ENCODE results near the gene WDR88.

WDR88 gene

DNA sequence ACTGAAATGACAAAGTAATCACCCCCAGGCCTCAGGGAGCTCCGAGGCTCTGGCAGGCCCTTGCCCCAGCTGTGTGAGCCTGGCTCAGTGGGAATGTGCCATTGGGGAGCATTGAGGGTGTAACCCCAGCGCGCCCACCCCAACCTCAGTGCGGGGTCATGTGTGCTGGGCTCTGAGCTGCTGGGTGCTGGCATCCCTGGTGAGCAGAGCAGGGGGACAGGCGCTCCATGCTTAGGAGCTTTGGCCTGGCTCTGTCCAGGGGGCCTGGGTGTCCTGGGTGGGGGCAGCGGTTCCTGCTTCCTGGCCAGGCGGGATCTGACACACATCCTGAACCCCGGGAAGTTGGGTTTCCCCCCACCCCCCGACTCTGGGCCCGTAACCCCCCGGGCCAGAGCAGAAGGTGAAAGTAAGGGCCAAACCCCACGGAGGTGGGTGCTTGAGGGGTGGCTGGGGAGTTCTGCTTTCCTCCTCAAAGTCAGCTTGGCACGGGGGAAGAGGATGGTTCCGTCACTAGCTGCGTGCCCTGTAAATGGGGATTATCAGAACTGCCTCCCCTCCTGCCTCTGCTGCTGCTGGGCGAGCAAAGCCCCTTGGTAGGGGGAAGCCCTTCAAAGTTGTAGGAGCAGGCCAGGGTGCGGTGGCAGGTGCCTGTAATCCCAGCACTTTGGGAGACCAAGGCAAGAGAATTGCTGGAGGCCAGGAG is 63.9 kb downstream of the WDR88 start:
- Histone ChIP-seq H3K4me3 (ENCODE audit: low read depth, low read length) (peak overlapping the region; percentile 71), H3K36me3 (peaks cover 17% of the 10 kb centered on the region), H3K27me3 (no peaks in the 10 kb centered on the region), H3K4me1 (no peaks in the 10 kb centered on the region), H3K9me3 (no peaks in the 10 kb centered on the region)
- no peak for DNase-seq
- TF ChIP-seq, protein P1, sequence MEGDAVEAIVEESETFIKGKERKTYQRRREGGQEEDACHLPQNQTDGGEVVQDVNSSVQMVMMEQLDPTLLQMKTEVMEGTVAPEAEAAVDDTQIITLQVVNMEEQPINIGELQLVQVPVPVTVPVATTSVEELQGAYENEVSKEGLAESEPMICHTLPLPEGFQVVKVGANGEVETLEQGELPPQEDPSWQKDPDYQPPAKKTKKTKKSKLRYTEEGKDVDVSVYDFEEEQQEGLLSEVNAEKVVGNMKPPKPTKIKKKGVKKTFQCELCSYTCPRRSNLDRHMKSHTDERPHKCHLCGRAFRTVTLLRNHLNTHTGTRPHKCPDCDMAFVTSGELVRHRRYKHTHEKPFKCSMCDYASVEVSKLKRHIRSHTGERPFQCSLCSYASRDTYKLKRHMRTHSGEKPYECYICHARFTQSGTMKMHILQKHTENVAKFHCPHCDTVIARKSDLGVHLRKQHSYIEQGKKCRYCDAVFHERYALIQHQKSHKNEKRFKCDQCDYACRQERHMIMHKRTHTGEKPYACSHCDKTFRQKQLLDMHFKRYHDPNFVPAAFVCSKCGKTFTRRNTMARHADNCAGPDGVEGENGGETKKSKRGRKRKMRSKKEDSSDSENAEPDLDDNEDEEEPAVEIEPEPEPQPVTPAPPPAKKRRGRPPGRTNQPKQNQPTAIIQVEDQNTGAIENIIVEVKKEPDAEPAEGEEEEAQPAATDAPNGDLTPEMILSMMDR (IDR thresholded peaks at IDR 0.05; ENCODE audit: low read depth, low read length) = no peak

GRCh38 chr19:33196446-33197193 is 64.7 kb downstream of the WDR88 start:
- no peaks in the 10 kb centered on the region for H3K4me1 ChIP-seq
- H3K36me3 ChIP-seq = peaks cover 17% of the 10 kb centered on the region
- H3K9me3 ChIP-seq = no peaks in the 10 kb centered on the region
- TF ChIP-seq, protein P1 (IDR thresholded peaks at IDR 0.05; ENCODE audit: low read depth, low read length) = no peak
- no peak overlapping the region for H3K4me3 ChIP-seq (ENCODE audit: low read depth, low read length)
- no peak for DNase-seq
- no peaks in the 10 kb centered on the region for H3K27me3 ChIP-seq

DNA sequence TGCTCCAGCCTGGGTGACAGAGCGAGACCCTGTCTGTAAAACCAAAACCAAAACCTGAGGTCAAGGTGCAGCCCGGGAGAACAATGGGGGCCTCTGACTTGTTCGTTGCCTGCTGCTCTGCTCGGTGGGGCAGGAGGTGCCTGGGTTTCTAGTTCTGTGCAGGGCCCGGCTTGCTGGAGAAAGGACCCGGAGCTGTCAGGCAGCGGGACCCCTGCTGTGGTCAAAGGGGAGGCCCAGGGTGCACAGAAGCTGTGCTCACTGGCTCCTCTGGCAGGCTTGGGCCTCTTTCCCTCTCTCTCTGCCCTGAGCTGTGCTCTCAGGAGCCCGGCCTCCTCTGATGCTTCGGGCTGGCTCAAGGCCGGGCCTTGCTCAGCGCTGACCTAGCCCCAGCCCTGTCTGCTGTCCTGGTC is 65.7 kb downstream of the WDR88 start:
- H3K4me1 ChIP-seq = no peaks in the 10 kb centered on the region
- no peak for DNase-seq

DNA sequence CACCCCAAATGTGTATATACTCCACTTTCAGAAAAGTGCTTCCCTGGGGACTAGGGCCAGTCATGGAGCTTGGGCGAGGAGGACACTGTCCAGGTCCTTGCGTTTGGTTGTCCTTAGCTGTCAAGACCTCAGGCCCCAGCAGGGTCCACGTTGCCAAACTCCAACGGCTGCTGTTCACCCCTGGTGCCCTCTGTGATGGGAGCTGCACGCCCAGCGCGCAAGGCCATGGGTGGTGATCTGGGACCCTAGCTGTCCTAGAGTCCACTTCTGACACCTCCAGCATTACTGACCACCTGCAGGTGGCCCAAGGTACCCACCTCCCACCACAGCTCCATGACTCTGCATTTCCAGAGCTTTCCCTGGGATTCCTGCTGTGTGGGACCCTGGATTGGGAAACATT is 66.3 kb downstream of the WDR88 start:
- no peak overlapping the region for H3K4me3 ChIP-seq (ENCODE audit: low read depth, low read length)
- no peak for DNase-seq
- H3K9me3 ChIP-seq = no peaks in the 10 kb centered on the region
- H3K36me3 ChIP-seq = peaks cover 29% of the 10 kb centered on the region
- TF ChIP-seq, protein P1 (IDR thresholded peaks at IDR 0.05; ENCODE audit: low read depth, low read length) = no peak
- H3K4me1 ChIP-seq = no peaks in the 10 kb centered on the region
- no peaks in the 10 kb centered on the region for H3K27me3 ChIP-seq

More for the DNA sequence above, 65.7 kb downstream of the WDR88 start:
- peaks cover 25% of the 10 kb centered on the region for H3K36me3 ChIP-seq
- no peaks in the 10 kb centered on the region for H3K9me3 ChIP-seq
- TF ChIP-seq, protein P1 (IDR thresholded peaks at IDR 0.05; ENCODE audit: low read depth, low read length) = no peak
- H3K27me3 ChIP-seq = no peaks in the 10 kb centered on the region
- H3K4me3 ChIP-seq (ENCODE audit: low read depth, low read length) = no peak overlapping the region

DNA sequence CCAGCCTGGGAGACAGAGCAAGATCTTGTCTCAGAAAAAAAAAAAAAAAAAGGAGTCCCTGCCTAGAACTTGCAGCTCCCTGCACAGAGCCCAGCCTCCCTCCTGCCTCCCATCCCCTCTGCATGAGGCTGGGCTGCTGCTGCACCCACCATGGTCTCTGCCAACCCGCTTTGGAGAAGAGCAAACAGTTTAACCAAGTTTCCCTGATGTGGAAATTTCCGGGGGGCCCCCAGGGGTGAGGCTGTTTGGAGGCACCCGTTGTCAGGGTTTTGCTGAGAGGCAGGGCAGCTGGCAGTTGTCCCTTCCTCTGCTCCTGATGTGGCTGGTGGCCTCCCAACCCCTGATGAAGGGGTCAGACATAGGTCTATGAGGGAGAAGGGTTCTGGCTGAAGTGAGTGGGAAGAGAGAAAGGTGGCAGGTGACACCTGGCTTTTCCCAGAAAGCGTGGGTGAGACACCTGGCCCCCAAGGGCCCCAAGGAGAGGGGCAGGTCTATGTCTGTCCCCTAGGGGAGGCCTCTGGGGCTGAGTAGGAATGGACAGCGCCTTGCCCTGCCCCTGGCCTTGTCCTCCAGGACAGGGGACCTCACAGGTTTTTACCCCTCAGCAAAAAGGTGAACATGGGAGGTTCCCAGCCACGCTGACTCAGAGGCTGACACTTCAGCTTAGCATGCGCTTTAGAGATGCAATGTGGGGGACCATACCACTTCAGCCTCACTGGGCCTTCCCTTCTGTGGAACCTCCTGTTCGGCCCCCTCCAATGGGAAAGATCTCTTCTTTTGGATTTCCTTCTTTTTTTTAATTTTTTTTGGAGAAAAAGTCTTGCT is 67.7 kb downstream of the WDR88 start:
- Histone ChIP-seq H3K27me3 (no peaks in the 10 kb centered on the region), H3K36me3 (peaks cover 40% of the 10 kb centered on the region), H3K4me1 (no peaks in the 10 kb centered on the region), H3K4me3 (ENCODE audit: low read depth, low read length) (no peak overlapping the region), H3K9me3 (no peaks in the 10 kb centered on the region)
- no peak for DNase-seq
- TF ChIP-seq, protein P1 (IDR thresholded peaks at IDR 0.05; ENCODE audit: low read depth, low read length) = no peak

Measured in BE2C (cell line).